C4-2B (cell line): ENCODE results near the gene ANP32D.
"Not testable (repeated sequence)": the region's sequence is repeated elsewhere in the genome, so short reads cannot be mapped to it uniquely, and the experiment has no call there.

Experiments
- H3K27ac ChIP-seq: fragments of 450-650 bp; 2 replicates; pipeline ENCODE4 v1.5.1; 2017
- CTCF ChIP-seq: fragments of 450-650 bp; conservative IDR thresholded peaks from 2 replicates; pipeline ENCODE4 v1.5.1; 2017; ENCODE audit warnings: mild to moderate bottlenecking
- ZFX ChIP-seq: fragments of 450-650 bp; IDR thresholded peaks from 2 replicates; pipeline ENCODE4 v1.6.1; 2017

The ANP32D gene

GRCh38 chr12:48510111-48510510, 37.8 kb downstream of the ANP32D start:
- H3K27ac ChIP-seq: no peak overlapping the region
- TF ChIP-seq CTCF (no peak), ZFX (no peak)

GRCh38 chr12:48512855-48513254, 40.5 kb downstream of the ANP32D start:
- TF ChIP-seq ZFX: no peak
- no peak overlapping the region for H3K27ac ChIP-seq

- no peak overlapping the region for H3K27ac ChIP-seq
- TF ChIP-seq CTCF (no peak), ZFX (no peak)
Measured at GRCh38 chr12:48514728-48515127, 42.4 kb downstream of the ANP32D start.

GRCh38 chr12:48520381-48520780, 48.0 kb downstream of the ANP32D start:
- not testable (repeated sequence) for H3K27ac ChIP-seq
